ENCODE results near the gene SLC23A2. TPM values are rescaled to one million over a fixed set of nuclear protein-coding genes. Genes with fewer than 3 reads are reported as not detected.

The SLC23A2 gene
- total RNA-seq, 1 donor from 2014 or later, result 20.8 TPM

- H3K4me1 ChIP-seq (ENCODE audit: insufficient read depth, low read length), result no peaks in the 10 kb centered on the region
- no peaks in the 10 kb centered on the region for H3K36me3 ChIP-seq (ENCODE audit: insufficient read depth, low read length)
- H3K27me3 ChIP-seq (ENCODE audit: insufficient read depth, low read length), result no peaks in the 10 kb centered on the region
- no peaks in the 10 kb centered on the region for H3K9me3 ChIP-seq (ENCODE audit: insufficient read depth, low read depth, low read length)
- H3K4me3 ChIP-seq (ENCODE audit: insufficient read depth, low read depth, low read length), result no peak overlapping the region
- H3K27ac ChIP-seq (ENCODE audit: low read depth, low read length), result no peak overlapping the region
- Mint-ChIP-seq H3K27ac (ENCODE audit: unreplicated experiment) (no peak overlapping the region), H3K4me1 (ENCODE audit: low read depth, unreplicated experiment) (peaks cover 5% of the 10 kb centered on the region), H3K4me3 (ENCODE audit: unreplicated experiment) (no peak overlapping the region), H3K9me3 (ENCODE audit: unreplicated experiment) (no peaks in the 10 kb centered on the region), H3K27me3 (ENCODE audit: low read depth, unreplicated experiment) (peaks cover 4% of the 10 kb centered on the region), H3K36me3 (ENCODE audit: low read depth, unreplicated experiment) (no peaks in the 10 kb centered on the region)
- no peak overlapping the region for H3K4me2 ChIP-seq (ENCODE audit: low read length)
- FAIRE-seq (no peak), DNase-seq (ENCODE audit: low read depth) (no peak)
- no peaks in the 10 kb centered on the region for H4K20me1 ChIP-seq (ENCODE audit: insufficient read depth, low read length)
- TF ChIP-seq EZH2 (IDR thresholded peaks at IDR 0.05; ENCODE audit: insufficient read depth, low read length) (no peak), CTCF (IDR thresholded peaks at IDR 0.05; ENCODE audit: insufficient read depth, low read depth, low read length) (no peak)
- H2AFZ ChIP-seq (ENCODE audit: low read depth, low read length), result no peak overlapping the region
- no peak overlapping the region for H3K9ac ChIP-seq (ENCODE audit: low read length)
- no peaks in the 10 kb centered on the region for H3K79me2 ChIP-seq (ENCODE audit: insufficient read depth, low read length)
Measured at GRCh38 chr20:4805663-4806449, 195.5 kb downstream of the SLC23A2 start.

GRCh38 chr20:4802527-4802926 is 198.8 kb downstream of the SLC23A2 start:
- Histone ChIP-seq H3K27me3 (ENCODE audit: insufficient read depth, low read length) (no peaks in the 10 kb centered on the region), H3K4me1 (ENCODE audit: insufficient read depth, low read length) (no peaks in the 10 kb centered on the region), H3K36me3 (ENCODE audit: insufficient read depth, low read length) (no peaks in the 10 kb centered on the region), H3K4me3 (ENCODE audit: insufficient read depth, low read depth, low read length) (no peak overlapping the region), H2AFZ (ENCODE audit: low read depth, low read length) (no peak overlapping the region), H3K9me3 (ENCODE audit: insufficient read depth, low read depth, low read length) (no peaks in the 10 kb centered on the region), H4K20me1 (ENCODE audit: insufficient read depth, low read length) (no peaks in the 10 kb centered on the region), H3K27ac (ENCODE audit: low read depth, low read length) (no peak overlapping the region), H3K79me2 (ENCODE audit: insufficient read depth, low read length) (no peaks in the 10 kb centered on the region), H3K4me2 (ENCODE audit: low read length) (no peak overlapping the region), H3K9ac (ENCODE audit: low read length) (no peak overlapping the region)
- peaks cover 6% of the 10 kb centered on the region for H3K9me3 Mint-ChIP-seq (ENCODE audit: unreplicated experiment)
- DNase-seq (ENCODE audit: low read depth) (no peak), FAIRE-seq (no peak)
- H3K36me3 Mint-ChIP-seq (ENCODE audit: low read depth, unreplicated experiment), result peaks cover 4% of the 10 kb centered on the region
- no peak overlapping the region for H3K27ac Mint-ChIP-seq (ENCODE audit: unreplicated experiment)
- H3K4me1 Mint-ChIP-seq (ENCODE audit: low read depth, unreplicated experiment), result no peaks in the 10 kb centered on the region
- TF ChIP-seq CTCF (IDR thresholded peaks at IDR 0.05; ENCODE audit: insufficient read depth, low read depth, low read length) (no peak), EZH2 (IDR thresholded peaks at IDR 0.05; ENCODE audit: insufficient read depth, low read length) (no peak)
- H3K27me3 Mint-ChIP-seq (ENCODE audit: low read depth, unreplicated experiment), result peaks cover 2% of the 10 kb centered on the region
- no peak overlapping the region for H3K4me3 Mint-ChIP-seq (ENCODE audit: unreplicated experiment)

Other genes starting within 250 kb of the SLC23A2 start
- gene RASSF2, start 177.9 kb downstream of the SLC23A2 start, total RNA-seq, result 3.1 and 4.2 TPM in 2 replicates
- gene TMEM230, start 111.6 kb upstream of the SLC23A2 start, total RNA-seq, result 82.6 and 95.6 TPM in 2 replicates
- 73.0 and 77.6 TPM in 2 replicates for gene PCNA, start 118.4 kb upstream of the SLC23A2 start, total RNA-seq
- 46.3 and 53.9 TPM in 2 replicates for gene CDS2, start 125.5 kb upstream of the SLC23A2 start, total RNA-seq

Data from astrocyte (in vitro differentiated cells and primary cell).